ENCODE results near the gene FAM118B.

The FAM118B gene

GRCh38 chr11:126163779-126164178 lies 47.8 kb upstream of the FAM118B start:
- no peak overlapping the region for H3K4me2 ChIP-seq (ENCODE audit: low read depth, low read length, poor library complexity, severe bottlenecking)
- H3K9me2 ChIP-seq (replicated peaks; ENCODE audit: insufficient read depth, low read length) = no peaks in the 10 kb centered on the region
- H3K9ac ChIP-seq (ENCODE audit: low read length) = no peak overlapping the region
- TF ChIP-seq EZH2phosphoT487 (conservative IDR thresholded peaks at IDR 0.05; ENCODE audit: low read length) (no peak), CTCF (IDR thresholded peaks at IDR 0.05; ENCODE audit: insufficient read depth, low read length, poor library complexity, severe bottlenecking) (no peak)
- no peak overlapping the region for H3K4me3 ChIP-seq (ENCODE audit: insufficient read depth, low read length, poor library complexity, severe bottlenecking)
- H3K27ac ChIP-seq (ENCODE audit: low read depth, low read length) = no peak overlapping the region
- no peaks in the 10 kb centered on the region for H3K79me2 ChIP-seq (ENCODE audit: insufficient read depth, low read length)
- no peak overlapping the region for H2AFZ ChIP-seq (ENCODE audit: low read depth, low read length, severe bottlenecking)
- H3K9me3 ChIP-seq (ENCODE audit: insufficient read depth, low read length) = no peaks in the 10 kb centered on the region
- H3K36me3 ChIP-seq (ENCODE audit: low read length) = no peaks in the 10 kb centered on the region
- H3K27me3 ChIP-seq (ENCODE audit: low read length) = no peaks in the 10 kb centered on the region
- no peaks in the 10 kb centered on the region for H4K20me1 ChIP-seq (ENCODE audit: low read depth, low read length)
- no peaks in the 10 kb centered on the region for H3F3A ChIP-seq (ENCODE audit: insufficient read depth)

GRCh38 chr11:126164781-126165180 lies 46.8 kb upstream of the FAM118B start:
- Histone ChIP-seq H3K9me3 (ENCODE audit: insufficient read depth, low read length) (no peaks in the 10 kb centered on the region), H3K79me2 (ENCODE audit: insufficient read depth, low read length) (no peaks in the 10 kb centered on the region), H3K4me2 (ENCODE audit: low read depth, low read length, poor library complexity, severe bottlenecking) (no peak overlapping the region), H4K20me1 (ENCODE audit: low read depth, low read length) (no peaks in the 10 kb centered on the region), H3K9ac (ENCODE audit: low read length) (no peak overlapping the region), H3K4me3 (ENCODE audit: insufficient read depth, low read length, poor library complexity, severe bottlenecking) (no peak overlapping the region), H3K9me2 (replicated peaks; ENCODE audit: insufficient read depth, low read length) (no peaks in the 10 kb centered on the region), H3K27ac (ENCODE audit: low read depth, low read length) (no peak overlapping the region), H2AFZ (ENCODE audit: low read depth, low read length, severe bottlenecking) (no peak overlapping the region), H3K36me3 (ENCODE audit: low read length) (no peaks in the 10 kb centered on the region), H3K27me3 (ENCODE audit: low read length) (no peaks in the 10 kb centered on the region), H3F3A (ENCODE audit: insufficient read depth) (no peaks in the 10 kb centered on the region)
- TF ChIP-seq EZH2phosphoT487 (conservative IDR thresholded peaks at IDR 0.05; ENCODE audit: low read length) = no peak
- TF ChIP-seq CTCF (IDR thresholded peaks at IDR 0.05; ENCODE audit: insufficient read depth, low read length, poor library complexity, severe bottlenecking) = no peak

GRCh38 chr11:126165311-126165720 lies 46.3 kb upstream of the FAM118B start:
- H3K27me3 ChIP-seq (ENCODE audit: low read length) = no peaks in the 10 kb centered on the region
- H3K27ac ChIP-seq (ENCODE audit: low read depth, low read length) = no peak overlapping the region
- H4K20me1 ChIP-seq (ENCODE audit: low read depth, low read length) = no peaks in the 10 kb centered on the region
- H3K9ac ChIP-seq (ENCODE audit: low read length) = no peak overlapping the region
- H3K4me2 ChIP-seq (ENCODE audit: low read depth, low read length, poor library complexity, severe bottlenecking) = no peak overlapping the region
- H3K9me2 ChIP-seq (replicated peaks; ENCODE audit: insufficient read depth, low read length) = no peaks in the 10 kb centered on the region
- TF ChIP-seq EZH2phosphoT487 (conservative IDR thresholded peaks at IDR 0.05; ENCODE audit: low read length) (no peak), CTCF (IDR thresholded peaks at IDR 0.05; ENCODE audit: insufficient read depth, low read length, poor library complexity, severe bottlenecking) (no peak)
- no peaks in the 10 kb centered on the region for H3K36me3 ChIP-seq (ENCODE audit: low read length)
- H3K79me2 ChIP-seq (ENCODE audit: insufficient read depth, low read length) = no peaks in the 10 kb centered on the region
- H2AFZ ChIP-seq (ENCODE audit: low read depth, low read length, severe bottlenecking) = no peak overlapping the region
- no peak overlapping the region for H3K4me3 ChIP-seq (ENCODE audit: insufficient read depth, low read length, poor library complexity, severe bottlenecking)
- no peaks in the 10 kb centered on the region for H3F3A ChIP-seq (ENCODE audit: insufficient read depth)
- H3K9me3 ChIP-seq (ENCODE audit: insufficient read depth, low read length) = no peaks in the 10 kb centered on the region

Measured in SU-DHL-6 (cell line).